Measurements from ENCODE around the gene MAP2K3.
A peak's percentile ranks its signal among the peaks of the same experiment; 100 is the strongest.

MAP2K3 gene

DNA sequence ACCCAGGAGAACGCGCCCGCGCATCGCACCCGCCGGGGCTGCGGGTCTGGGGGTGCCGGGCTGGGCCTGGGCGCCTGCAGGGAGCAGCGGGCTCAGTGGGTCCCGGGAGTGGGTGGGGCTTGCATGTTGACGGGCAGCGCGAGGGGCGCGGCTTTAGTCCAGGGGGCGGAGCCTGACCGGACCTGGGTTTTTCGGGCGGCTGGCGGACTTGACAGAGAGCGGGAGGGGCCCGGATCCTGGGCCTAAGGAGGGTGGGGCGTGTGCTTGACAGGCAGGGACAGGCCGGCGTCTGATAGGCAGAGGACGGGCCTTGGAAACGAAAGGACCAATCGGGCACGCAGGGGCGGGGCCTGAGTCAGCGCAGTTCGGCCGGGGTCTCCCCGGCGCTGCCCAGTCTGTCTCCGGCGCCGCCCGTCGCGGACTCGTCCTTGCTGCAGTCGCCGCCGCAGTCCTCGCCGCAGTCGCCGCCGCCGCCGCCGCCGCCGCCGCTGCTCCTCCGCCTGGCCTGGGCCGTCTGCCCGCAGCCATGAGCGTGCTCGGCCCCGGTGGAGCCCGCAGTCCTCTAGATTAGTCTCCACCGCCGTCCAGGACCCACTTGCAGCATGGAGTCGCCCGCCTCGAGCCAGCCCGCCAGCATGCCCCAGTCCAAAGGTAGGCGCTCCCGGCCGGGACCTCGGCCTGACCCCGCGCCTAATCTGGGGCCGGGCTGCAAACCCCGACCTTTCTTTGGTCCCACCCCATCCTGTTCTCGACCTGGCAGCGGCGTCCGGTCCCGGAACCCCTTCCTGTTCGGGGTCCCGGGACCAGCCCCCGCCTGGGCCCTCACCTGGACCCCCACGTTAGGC lies at the start of gene MAP2K3:
Gene MAP2K3 (plus strand): TSS at position 393 of the 845 bp plus-strand sequence. CDS start 210 bp downstream, at position 603.
- DNase-seq (ENCODE audit: low read depth in 2 of 3, low spot score in 2 of 3): peak; percentile 92 to 95 (median 93)

DNA sequence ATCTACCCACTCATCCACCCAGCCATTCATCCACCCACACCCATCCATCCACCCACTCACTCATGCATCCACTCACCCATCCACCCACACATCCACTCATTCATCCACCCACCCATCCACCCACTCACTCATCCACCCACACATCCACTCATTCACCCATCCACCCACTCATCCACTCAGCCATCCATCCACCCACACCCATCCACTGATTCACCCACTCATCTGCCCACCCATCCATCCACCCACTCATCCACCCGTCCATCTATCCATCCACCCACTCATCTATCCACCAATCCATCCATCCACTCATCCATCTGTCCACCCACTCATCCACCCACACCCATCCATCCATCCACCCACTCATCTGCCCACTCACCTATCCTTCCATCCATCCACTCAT lies 48.6 kb upstream of the MAP2K3 start:
- DNase-seq (ENCODE audit: low read depth in 2 of 3, low spot score in 2 of 3): no peak

DNA sequence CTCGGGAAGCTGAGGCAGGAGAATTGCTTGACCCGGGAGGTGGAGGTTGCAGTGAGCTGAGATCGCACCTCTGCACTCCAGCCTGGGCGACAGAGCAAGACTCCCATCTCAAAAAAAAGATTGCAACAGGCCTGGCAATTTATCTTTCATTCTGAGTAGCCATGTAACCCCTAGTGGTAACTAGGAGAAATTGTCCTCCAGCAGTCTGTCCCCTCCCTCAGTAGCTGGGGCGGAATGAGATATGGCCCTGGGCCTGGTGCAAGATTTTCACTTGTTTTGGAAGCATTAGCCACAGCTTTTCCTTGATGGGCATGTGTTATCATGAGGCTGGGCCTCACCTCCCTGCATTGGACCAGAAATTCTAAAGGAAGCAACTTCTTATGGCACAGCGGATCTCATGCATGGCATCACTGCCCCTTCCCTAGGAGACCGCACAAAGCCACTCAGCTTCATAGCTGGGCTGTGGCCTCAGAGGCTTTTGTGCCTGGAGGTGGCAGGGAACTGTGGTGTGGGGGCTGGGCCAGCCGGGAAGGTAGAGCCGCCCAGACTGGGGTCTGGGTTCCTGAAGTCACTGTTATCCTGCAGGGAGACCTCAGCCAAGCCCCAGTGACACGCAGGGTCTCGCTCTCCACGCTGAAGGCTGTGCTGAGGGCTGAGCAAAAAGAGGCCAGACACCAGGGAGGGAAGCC lies 44.7 kb upstream of the MAP2K3 start:
- no peak for DNase-seq (ENCODE audit: low read depth in 2 of 3, low spot score in 2 of 3)

DNA sequence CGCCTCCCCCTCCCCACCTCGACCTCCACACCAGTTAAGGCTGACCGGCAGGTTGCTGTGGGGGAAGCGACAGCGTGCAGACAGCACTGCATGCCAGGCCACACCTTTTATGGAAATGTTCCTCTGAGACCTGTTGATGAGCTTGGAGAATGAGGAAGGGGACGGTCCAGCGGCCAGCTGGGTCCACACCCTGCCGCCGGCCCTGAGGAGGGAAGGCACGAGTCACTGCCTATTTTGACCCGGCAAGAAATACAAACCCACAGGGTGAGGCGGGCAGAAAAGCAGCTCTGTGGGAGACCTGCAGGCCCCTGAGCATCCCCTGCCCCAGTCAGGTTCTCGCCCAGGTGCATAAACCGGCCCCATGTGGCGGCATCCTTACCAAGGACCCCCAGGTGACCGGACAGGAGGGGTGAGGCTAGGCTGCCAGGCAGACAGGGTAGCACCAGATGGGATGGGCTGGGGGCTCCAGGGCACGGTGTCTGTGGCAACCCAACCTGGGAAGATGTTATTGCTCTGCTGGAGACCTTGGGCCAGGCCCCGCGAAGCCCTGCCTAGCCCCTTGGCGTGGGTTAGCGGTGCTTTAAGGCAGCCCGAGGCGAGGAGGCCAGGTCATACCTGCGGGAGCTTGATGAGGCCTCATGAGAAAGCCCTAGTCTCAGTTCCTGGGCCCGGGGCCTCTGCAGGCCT lies 44.0 kb upstream of the MAP2K3 start:
- no peak for DNase-seq (ENCODE audit: low read depth in 2 of 3, low spot score in 2 of 3)

DNA sequence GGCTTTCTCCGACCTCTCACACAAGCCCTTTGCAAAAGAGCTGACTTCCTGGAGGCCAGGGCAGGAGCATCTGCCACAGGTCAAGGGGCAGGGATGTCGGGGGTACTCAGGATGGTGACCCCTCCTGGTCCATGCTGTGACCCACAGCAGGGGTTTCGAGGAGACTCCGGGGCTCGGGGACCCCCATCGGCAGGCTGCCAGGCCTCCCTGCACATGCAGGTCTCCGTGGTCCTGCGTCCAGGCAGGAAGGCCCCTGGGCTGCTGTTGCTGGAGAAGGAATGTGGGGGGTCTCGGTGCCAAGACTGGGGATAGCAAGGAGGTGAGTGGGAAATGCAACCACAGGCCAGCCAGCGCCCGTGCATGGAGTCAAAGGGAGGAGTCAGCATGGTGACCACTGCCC lies 42.9 kb upstream of the MAP2K3 start:
- DNase-seq (ENCODE audit: low read depth in 2 of 3, low spot score in 2 of 3): no peak

DNA sequence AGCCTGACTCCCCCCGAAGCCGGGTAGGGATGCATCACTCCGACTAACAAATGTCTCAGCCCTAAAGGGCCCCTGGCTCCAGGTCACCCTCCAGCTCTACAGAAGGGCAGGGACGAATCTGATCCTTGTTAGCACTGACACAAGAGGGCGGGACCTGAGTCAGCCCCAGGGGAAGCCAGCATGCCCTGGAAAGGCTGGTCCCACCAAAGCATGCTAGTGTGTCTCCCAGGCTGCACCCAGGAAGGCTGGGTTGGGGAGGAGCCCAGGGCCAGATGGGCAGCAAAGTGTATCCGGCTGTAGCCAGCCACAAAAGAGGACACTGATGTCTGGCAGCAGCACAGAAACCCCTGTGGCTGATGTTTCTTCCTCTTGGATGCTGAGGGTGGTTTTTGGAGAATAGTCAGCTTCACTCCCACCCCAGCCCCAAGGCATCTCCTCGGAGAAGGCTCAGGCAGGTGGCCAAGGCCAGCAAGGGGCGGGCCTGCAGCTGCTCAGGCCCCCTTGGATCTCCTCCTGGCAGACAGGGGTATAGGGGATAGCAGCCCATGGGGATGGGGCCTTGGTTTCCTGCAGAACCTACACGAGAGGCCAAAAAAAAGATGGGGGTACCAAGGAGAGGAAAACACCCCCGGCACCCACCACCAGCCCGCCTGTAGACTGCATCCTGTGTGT lies 42.3 kb upstream of the MAP2K3 start:
- DNase-seq (ENCODE audit: low read depth in 2 of 3, low spot score in 2 of 3): no peak

DNA sequence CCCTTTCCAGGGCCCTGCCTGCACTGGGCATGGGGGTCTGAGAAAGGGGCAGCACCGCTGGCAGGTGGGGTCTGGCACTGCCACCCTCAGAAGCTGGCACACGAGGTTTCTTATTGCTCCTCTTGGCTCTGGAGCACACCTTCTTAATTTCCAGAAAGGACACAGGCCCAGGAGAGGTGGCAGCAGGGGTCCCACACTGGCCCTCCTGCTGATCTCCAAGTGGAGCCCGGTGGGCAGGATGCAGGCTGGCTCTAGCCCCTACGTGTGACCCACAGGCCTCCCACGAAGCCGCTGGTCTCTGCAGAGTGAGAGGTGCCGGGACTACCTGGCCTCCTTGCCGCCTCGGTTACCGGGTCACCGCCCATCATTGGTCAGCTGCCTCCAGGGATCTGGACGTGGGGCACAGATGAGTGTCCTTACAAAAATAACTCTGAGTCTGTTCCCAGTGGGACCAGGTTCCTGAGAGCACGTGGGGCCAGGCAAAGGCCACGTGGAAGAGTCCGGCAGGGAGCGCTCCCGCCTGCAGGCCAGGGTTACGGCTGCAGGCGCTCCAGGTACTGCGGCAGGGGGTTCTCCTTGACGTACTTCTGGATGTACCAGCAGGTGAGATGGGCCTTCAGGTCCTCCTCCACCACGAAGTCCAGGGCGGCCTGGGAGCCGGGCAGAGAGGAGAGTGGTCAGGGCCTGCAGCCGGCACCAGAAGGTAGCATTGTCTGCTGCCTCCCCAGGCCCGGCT lies 41.6 kb upstream of the MAP2K3 start:
- no peak for DNase-seq (ENCODE audit: low read depth in 2 of 3, low spot score in 2 of 3)

DNA sequence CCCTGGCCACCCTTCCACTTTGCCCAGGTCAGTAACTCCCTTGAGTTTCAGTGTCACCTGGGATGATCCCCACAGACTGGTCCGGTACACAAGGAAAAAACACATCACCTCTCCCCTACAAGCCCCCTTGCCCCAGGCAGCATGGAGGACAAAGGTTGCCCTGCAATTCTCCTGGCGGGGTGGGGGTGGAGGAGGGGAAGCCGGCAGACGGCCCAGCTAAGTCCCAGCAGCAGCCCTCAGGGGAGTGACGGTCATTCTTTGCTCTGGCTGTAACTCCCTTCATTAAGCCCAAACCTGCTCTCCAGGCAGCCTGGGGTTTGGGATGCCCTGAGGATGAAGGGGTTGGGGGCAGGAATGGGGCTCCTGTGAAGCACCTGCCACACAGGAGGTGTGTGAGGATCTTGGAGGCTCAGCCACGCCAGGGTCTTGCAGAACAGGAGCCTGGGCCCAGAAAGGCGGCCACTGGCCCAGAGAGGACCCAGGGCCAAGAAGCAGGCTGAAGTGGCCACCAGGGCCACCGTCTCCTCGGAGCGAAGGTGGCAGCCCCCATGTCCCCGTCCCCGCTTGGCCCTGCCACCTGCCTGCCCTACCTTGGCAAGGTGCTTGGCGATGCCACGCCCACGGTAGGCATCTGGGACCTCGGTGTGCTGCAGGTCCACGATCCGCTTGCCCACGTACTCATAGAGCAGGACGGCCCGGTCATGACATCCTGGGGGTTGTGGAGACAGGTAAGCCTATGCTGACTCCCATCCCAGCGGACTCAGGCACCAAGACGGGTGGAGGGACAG lies 40.8 kb upstream of the MAP2K3 start:
- DNase-seq (ENCODE audit: low read depth in 2 of 3, low spot score in 2 of 3): no peak

DNA sequence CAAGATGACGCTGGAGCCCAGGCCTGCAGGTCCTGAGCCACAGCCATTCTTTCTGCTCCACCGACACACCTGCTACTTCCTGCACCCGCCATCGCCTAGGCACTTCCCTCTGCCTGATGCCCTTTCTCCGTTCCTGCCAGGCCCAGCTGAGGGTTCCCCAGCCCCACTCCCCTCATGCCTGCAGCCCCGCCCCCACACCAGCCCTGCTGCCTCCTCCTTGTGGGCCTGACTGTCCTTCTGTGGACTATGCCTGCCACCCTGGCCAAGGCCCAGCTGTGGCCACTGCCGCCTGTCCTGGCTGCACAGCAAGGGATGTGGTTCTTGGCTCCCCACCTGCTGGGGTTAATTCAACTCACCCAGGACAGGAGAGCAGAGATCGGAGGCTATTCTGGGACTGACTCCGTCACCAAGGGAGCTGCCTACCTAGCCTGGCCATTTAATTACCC lies 38.8 kb upstream of the MAP2K3 start:
- DNase-seq (ENCODE audit: low read depth in 2 of 3, low spot score in 2 of 3): no peak

DNA sequence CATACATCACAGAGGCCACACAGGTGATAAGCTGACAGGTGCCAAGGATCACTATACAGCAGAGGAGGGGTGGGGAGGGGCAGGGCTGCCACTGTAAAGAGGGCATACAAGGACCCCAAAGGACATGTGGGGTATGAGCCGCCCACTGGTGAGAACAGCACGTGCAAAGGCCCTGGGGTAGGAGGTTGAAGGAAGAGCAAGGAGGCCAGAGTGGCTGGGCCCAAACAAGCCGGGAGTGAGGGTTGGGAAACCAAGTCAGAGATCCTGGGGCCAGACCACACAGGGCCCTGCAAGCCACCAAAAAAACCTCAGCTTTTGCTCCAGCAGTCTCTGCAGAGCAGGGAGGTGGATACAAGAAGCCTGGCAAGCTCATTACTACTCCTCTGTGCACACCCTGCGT lies 37.8 kb upstream of the MAP2K3 start:
- no peak for DNase-seq (ENCODE audit: low read depth in 2 of 3, low spot score in 2 of 3)

DNA sequence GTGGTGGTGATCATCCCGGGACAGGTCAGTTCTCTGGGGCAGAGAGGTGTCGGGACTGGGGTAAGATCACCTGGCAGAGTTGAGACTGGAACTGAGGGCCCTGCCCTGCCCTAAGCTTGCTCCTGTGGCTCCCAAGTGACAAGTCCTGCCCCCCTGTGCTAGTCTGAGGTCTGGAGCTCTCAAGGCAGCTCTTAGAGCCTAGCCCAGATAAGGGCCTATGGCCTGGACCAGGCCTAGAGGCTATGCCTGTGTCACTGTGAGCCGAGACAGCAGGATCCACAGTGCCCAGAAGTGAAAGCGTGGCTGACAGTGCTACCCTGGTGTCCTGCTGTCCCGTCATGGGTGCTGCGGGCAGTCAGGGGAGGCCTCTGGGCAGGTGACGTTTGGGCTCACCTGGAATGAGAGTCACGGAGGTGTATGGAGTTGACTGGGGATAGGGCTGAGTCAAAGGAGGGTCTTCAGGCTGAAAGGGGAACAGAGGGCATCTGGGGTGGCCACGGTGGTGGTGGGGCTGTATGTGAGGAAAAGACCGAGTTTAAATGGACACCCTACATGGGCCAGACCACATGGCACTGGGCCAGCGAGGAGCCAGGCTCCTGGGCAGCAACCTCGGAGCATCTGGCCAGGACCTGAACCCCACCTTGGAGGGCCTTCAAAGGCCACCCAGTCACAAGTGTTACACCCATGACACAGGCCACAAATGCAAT lies 36.8 kb upstream of the MAP2K3 start:
- no peak for DNase-seq (ENCODE audit: low read depth in 2 of 3, low spot score in 2 of 3)

DNA sequence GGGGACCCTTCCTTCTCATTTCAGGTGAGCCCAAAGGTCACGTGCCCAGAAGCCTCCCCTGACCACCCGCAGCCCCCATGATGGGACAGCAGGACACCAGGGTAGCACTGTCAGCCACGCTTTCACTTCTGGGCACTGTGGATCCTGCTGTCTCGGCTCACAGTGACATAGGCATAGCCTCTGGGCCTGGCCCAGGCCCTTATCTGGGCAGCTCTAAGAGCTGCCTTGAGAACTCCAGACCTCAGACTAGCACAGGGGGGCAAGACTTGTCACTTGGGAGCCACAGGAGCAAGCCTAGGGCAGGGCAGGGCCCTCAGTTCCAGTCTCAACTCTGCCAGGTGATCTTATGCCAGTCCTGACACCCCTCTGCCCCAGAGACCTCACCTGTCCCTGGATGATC lies 36.0 kb upstream of the MAP2K3 start:
- no peak for DNase-seq (ENCODE audit: low read depth in 2 of 3, low spot score in 2 of 3)

DNA sequence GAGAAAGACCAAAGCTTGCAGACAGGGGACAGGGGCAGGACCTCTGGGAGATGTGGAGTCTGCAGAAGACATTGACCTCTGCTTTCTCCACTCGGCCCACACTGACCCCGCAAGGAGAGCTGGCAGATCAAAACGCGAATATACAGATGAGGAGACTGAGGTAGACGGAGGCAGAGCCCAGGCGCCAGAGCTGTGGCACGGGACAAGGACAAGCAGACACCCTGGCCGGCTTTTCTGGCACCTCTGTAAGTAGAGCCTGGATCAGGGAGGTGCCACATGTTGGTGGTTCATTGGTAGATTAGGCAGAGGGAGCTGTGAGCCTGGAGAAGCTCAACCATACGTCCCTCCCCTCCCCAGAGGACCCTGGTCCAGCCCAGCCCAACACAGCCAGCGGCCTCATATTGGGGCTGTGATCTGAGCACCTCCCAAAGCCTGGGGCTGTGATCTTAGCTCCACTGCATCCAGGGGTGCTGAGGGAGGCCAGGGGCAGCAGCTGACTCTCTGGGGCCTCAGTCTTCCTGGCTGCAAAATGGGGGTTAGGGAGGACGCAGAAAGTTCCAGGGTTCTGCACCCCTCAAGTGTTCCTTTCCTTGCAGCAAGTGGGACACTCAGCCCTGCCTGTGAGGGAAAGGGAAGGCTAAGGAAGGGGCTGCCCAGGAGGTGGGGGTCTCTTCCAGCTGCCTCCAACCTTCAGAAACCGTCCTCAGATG lies 35.3 kb upstream of the MAP2K3 start:
- no peak for DNase-seq (ENCODE audit: low read depth in 2 of 3, low spot score in 2 of 3)

DNA sequence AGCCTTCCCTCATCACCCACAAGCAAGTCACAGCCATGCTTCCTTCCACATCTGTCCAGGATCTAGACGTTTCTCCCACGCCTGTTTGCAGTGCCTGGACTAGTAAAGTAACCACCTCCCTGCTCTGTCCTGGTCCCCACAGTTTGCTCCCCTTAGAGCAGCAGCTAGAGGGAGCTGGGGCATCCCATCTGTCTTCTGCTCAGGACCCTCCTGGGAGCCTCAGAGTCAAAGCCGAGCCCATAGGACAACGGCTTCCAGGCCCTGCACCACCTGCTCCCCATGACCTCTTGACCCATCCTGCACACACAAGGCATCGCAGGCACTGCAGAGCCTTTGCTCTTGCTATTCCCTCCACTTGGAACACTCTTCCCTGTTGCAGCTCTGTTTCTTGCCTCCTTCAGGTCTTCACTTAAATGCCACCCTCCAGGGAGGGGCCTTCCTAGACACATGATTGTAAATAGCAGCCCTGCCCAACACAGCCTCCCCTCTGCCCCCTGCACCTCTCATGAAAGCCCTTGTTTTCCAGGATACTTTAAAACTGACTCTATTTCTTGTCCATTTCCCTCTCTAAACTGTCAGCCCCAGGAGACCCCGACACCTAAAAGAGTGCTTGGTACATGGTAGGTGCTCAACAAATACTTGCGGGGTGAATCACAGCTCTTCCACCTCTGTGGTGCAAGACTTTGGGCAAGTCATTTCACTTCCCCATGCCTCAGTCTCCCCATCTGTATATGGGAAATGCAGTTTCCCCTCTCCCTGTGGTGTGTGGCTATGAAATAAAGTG lies 34.4 kb upstream of the MAP2K3 start:
- DNase-seq (ENCODE audit: low read depth in 2 of 3, low spot score in 2 of 3): no peak

DNA sequence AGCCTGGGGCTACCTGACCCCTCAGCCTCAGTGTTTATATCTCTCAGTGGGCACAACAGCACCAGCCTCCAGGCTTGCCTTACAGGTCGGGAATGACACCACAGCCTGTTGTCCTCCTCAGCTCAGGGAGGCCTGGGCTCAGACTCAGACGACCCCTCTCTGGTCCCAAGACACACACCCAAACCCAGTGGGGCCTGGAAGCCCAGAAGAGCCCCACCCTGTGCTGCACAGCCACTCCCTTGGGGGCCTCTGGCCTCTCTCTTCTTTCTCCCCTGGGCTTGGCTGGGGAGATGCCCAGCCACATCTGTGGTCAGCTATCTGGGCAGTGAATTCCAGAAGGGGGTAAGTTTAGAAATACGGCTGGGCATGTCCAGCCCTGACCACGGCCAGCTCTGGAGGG lies 33.7 kb upstream of the MAP2K3 start:
- DNase-seq (ENCODE audit: low read depth in 2 of 3, low spot score in 2 of 3): no peak

DNA sequence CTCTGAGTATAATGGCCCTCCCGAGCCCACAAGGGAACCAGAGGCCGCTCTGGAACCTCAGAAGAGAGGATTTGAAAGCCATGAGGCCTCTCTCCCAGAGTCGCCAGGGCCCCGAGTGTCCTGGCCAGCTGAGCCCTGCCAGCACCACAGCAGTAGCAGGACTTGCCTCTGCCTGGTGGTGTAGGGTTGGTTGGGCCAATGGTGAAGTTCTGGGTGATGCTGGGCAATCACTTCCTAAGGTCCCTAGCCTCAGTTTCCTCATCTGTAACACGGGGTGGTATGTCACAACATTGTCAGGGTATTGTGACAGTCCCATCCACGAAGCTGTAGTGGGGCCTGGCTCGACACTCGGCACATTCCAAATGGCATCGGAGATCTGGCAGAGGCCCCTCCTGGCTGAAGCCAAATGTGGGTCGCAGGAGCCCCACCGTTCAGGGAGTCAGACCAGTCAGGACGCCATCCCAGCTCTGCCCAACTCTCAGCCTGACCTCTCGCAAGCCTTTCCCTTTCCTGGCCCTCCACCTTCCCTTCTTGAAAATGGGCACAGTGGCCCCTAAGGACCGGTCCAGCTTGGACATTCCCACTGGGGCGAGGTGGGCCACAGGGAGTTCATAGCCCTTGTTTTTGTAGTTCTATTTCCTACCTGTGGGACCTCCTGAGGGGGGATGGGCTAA lies 33.0 kb upstream of the MAP2K3 start:
- DNase-seq (ENCODE audit: low read depth in 2 of 3, low spot score in 2 of 3): no peak

DNA sequence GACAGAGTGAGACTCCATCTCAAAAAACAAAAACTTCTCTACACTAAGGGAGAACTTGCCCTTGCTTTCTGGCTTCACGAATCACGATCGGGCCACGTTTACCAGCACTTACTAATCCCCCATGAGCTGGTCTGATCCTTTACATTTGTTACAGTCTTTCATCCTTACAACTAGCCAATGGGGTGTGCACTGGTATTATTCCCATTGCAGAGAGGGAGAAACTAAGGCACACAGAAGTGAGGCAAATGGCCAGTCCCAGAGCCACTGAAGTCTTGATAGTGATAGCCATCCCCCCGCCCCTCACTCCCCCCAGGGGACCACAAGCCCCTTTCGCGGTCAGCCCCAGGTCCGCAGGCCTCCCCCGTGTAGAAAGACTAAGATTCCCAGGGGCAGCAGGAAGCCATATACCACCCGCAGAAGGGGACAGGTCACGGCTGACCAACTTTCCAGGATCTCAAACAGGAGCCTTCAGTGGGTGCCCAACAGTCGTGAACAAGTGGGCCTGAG lies 32.2 kb upstream of the MAP2K3 start:
- no peak for DNase-seq (ENCODE audit: low read depth in 2 of 3, low spot score in 2 of 3)

Data from activated CD8-positive, alpha-beta memory T cell treated with anti-CD3 and anti-CD28 coated beads for 48 hours (primary cell).